ENCODE results near the gene RRAD. TPM values are rescaled to one million over a fixed set of nuclear protein-coding genes. Genes with fewer than 3 reads are reported as not detected.

The RRAD gene
- polyA plus RNA-seq, 1 experiment = 3.8 TPM

DNA sequence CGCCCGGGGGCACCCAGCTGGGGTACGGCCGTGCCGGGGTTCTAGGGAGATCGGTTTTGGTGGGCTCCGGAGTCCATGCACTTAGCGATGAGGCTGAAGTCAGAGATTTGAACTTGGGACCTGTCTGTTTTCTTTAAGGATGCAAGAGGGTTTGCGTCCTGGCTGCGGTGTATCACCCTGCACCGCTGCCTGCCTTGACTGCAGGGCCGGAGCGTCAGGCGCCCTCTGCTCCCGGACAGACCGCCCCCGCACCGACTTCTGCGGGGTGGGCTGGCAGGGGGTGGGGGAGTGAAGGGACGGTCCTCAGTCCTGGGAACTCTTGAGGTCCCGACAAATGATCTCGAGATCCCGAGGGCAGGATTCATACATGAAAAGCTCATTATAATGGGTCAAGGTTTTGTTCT lies 44.3 kb downstream of the RRAD start:
- ChIA-PET CTCF (interaction anchor here (0.6 to 2.3 kb wide), 6 partner anchors 14 to 1112 kb away, joined by 3 to 11 read pairs (median 4); partner anchors contain the start of gene NAE1), POLR2A (no interaction called here)
- Histone ChIP-seq H3K36me3 (ENCODE audit: control insufficient read depth, insufficient read depth, low read length) (peaks cover 9% of the 10 kb centered on the region), H3K27me3 (ENCODE audit: control insufficient read depth, insufficient read depth, low read length) (no peaks in the 10 kb centered on the region), H3K4me3 (ENCODE audit: low read depth, low read length) (peak overlapping the region; percentile 83)
- no peak for DNase-seq (ENCODE audit: low read depth)
- TF ChIP-seq, protein P1, sequence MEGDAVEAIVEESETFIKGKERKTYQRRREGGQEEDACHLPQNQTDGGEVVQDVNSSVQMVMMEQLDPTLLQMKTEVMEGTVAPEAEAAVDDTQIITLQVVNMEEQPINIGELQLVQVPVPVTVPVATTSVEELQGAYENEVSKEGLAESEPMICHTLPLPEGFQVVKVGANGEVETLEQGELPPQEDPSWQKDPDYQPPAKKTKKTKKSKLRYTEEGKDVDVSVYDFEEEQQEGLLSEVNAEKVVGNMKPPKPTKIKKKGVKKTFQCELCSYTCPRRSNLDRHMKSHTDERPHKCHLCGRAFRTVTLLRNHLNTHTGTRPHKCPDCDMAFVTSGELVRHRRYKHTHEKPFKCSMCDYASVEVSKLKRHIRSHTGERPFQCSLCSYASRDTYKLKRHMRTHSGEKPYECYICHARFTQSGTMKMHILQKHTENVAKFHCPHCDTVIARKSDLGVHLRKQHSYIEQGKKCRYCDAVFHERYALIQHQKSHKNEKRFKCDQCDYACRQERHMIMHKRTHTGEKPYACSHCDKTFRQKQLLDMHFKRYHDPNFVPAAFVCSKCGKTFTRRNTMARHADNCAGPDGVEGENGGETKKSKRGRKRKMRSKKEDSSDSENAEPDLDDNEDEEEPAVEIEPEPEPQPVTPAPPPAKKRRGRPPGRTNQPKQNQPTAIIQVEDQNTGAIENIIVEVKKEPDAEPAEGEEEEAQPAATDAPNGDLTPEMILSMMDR (IDR thresholded peaks at IDR 0.05; ENCODE audit: insufficient read depth, low read depth, low read length) = no peak

DNA sequence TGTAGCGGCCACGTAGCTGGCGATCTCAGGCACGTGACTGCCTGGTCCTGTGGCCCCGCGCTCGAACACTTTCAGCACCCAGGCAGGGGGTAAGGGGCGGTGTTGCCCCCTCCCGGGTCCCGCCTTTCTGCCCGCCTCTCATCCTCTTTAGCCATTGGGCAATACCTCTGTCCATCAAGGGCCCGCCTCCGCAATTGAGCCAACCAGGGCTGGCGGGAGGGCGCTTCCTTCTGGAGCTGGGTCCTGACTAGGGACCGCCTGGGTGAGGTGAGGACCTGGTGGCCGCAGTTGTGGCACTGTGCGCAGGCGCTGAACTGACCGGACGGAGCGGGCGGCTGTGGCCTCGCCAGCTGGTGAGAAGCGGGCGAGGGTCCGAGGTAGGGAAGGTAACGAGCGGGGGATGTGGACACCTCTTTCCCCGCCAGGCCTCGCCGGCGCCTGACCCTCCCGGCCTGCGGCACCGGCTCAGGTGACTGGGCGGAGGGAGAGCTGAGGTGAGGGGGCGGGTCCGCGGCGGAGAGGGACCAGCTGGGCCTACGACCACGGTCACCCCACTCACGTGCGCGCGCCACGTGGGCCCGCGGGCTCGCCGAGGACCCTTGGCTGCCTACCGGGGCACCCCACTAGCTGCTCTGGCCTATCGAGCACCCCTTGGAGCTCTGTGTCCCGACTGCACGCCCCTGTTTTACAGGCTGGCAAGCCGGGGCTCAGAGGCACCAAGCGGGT lies 44.9 kb downstream of the RRAD start, which contains the start of gene PDP2:
TSS of gene PDP2 (plus strand) at position 228 of the 726 bp plus-strand sequence. CDS start 3,770 bp downstream, outside the sequence.
- no peaks in the 10 kb centered on the region for H3K27me3 ChIP-seq (ENCODE audit: control insufficient read depth, insufficient read depth, low read length)
- peak within 1 kb of the TSS; percentile 83 for H3K4me3 ChIP-seq (ENCODE audit: low read depth, low read length)
- TF ChIP-seq, protein P1 (IDR thresholded peaks at IDR 0.05; ENCODE audit: insufficient read depth, low read depth, low read length) = no peak
- ChIA-PET CTCF (interaction anchor here (0.6 to 2.3 kb wide), 7 partner anchors 11 to 1112 kb away, joined by 3 to 11 read pairs (median 3); partner anchors contain the start of gene NAE1), POLR2A (no interaction called here)
- H3K36me3 ChIP-seq (ENCODE audit: control insufficient read depth, insufficient read depth, low read length) = peaks cover 9% of the 10 kb centered on the region
- no peak for DNase-seq (ENCODE audit: low read depth)

DNA sequence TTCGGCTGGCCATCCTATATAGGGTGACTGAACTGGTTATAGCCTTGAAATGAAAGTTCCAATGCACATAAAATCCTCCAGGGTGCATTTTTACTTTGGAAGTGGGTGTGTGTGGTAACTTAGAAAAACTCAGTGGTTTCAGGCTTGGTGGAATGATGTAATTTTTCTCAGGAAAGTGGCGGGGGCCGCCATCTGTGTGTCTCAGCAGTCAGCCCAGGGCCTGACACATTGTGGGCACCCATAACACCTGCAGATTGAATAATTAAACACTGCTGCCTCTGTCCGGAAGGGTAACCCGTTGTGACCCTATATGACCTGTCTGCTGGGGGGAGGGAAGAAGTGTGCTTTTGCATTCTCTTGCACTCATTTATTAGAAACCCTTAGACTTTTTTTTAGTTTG lies 47.3 kb downstream of the RRAD start:
- CTCF ChIA-PET = interaction anchor here (0.8 to 2.0 kb wide), 2 partner anchors 10 to 48 kb away, joined by 4 to 11 read pairs; partner anchors contain the start of gene NAE1
- no peaks in the 10 kb centered on the region for H3K36me3 ChIP-seq (ENCODE audit: control insufficient read depth, insufficient read depth, low read length)
- no peak overlapping the region for H3K4me3 ChIP-seq (ENCODE audit: low read depth, low read length)
- TF ChIP-seq, protein P1 (IDR thresholded peaks at IDR 0.05; ENCODE audit: insufficient read depth, low read depth, low read length) = no peak
- no peaks in the 10 kb centered on the region for H3K27me3 ChIP-seq (ENCODE audit: control insufficient read depth, insufficient read depth, low read length)
- DNase-seq (ENCODE audit: low read depth) = no peak
- POLR2A ChIA-PET = no interaction called here

DNA sequence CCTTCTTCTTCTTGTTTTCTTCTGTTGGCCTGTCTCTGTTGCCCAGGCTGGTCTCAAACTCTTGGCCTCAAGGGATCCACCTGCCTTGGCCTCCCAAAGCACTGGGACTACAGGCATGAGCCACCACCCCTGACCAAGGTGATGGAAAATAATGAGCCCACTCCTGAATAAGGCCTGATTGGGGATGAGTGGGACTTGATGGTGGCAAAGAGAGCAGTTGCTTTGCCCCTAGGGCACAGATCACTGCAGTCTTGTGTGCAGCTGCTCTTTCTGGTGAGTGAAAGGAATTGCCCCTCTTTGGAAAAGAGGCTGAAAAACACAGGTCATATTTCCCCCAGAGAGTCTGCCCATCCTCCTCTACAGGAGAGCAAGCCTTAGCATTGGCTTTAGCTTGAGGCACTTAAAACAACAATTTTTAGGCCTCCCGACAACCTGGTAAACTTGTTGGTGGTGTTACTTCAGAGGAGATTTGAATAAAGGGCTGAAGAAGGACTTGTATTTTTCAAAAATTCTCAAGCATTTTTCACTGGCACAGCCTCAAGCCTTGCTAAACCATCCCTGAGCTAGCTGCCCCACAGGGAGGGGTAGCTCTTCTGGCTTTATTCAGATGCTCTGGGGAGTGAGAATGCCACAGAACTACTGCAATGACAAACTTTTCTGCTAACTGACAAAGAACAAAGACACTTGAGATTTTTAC lies 51.1 kb downstream of the RRAD start:
- POLR2A ChIA-PET = interaction anchor here (0.5 to 0.7 kb wide), 2 partner anchors 227 to 260 kb away, joined by 4 to 15 read pairs; no protein-coding TSS in a partner anchor
- DNase-seq (ENCODE audit: low read depth) = no peak
- TF ChIP-seq, protein P1 (IDR thresholded peaks at IDR 0.05; ENCODE audit: insufficient read depth, low read depth, low read length) = no peak
- H3K4me3 ChIP-seq (ENCODE audit: low read depth, low read length) = no peak overlapping the region
- H3K27me3 ChIP-seq (ENCODE audit: control insufficient read depth, insufficient read depth, low read length) = no peaks in the 10 kb centered on the region
- CTCF ChIA-PET = interaction anchor here (0.8 to 2.2 kb wide), 7 partner anchors 12 to 467 kb away, joined by 3 to 10 read pairs (median 4); partner anchors contain the start of gene NAE1
- no peaks in the 10 kb centered on the region for H3K36me3 ChIP-seq (ENCODE audit: control insufficient read depth, insufficient read depth, low read length)

DNA sequence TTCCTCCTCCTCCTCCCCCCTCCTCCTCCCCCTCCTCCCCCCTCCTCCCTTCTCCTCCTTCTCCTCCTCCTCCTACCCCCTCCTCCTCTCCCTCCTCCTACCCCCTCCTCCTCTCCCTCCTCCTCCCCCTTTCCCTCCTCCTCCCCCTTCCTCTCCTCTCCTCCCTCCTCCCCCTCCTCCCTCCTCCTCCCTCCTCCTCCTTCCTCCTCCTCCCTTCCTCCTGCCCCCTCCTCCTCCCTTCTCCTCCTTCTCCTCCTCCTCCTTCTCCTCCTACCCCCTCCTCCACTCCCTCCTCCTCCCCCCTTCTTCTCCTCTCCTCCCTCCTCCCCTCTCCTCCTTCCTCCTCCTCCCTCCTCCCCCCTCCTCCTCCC lies 51.7 kb downstream of the RRAD start:
- DNase-seq (ENCODE audit: low read depth) = no peak
- Histone ChIP-seq H3K27me3 (ENCODE audit: control insufficient read depth, insufficient read depth, low read length) (no peaks in the 10 kb centered on the region), H3K36me3 (ENCODE audit: control insufficient read depth, insufficient read depth, low read length) (no peaks in the 10 kb centered on the region), H3K4me3 (ENCODE audit: low read depth, low read length) (no peak overlapping the region)
- TF ChIP-seq, protein P1 (IDR thresholded peaks at IDR 0.05; ENCODE audit: insufficient read depth, low read depth, low read length) = no peak
- CTCF ChIA-PET = interaction anchor here (0.8 to 2.2 kb wide), 20 partner anchors 9 to 467 kb away, joined by 3 to 16 read pairs (median 7); partner anchors contain the start of genes DYNC1LI2 and NAE1
- POLR2A ChIA-PET = interaction anchor here (0.6 kb wide), 1 partner anchor 69 kb away, joined by 3 read pairs; no protein-coding TSS in a partner anchor
